SJCRH30 (cell line): ENCODE data around the gene MIAT. TPM values are rescaled to one million over a fixed set of nuclear protein-coding genes. Genes with fewer than 3 reads are reported as not detected.

ENCODE experiments used
- DNase-seq, 2 experiments: peaks; one replicate each; pipeline ENCODE4 v3.0.0-alpha.2; 2015 to 2020
- H3K27ac ChIP-seq: fragments of 250-450 bp; sonication (Bioruptor Pico); 2 replicates; pipeline ENCODE4 v1.5.1; 2020; ENCODE audit warnings: mild to moderate bottlenecking, moderate library complexity
- H3K27me3 ChIP-seq: fragments of 250-450 bp; sonication (Bioruptor Pico); 2 replicates; pipeline ENCODE4 v1.5.1; 2020; ENCODE audit warnings: mild to moderate bottlenecking, moderate library complexity
- H3K36me3 ChIP-seq: fragments of 250-450 bp; sonication (Bioruptor Pico); 2 replicates; pipeline ENCODE4 v1.5.1; 2020; ENCODE audit warnings: mild to moderate bottlenecking, moderate library complexity
- H3K4me1 ChIP-seq: fragments of 250-450 bp; sonication (Bioruptor Pico); 2 replicates; pipeline ENCODE4 v1.5.1; 2020; ENCODE audit warnings: mild to moderate bottlenecking, moderate library complexity
- H3K4me3 ChIP-seq: fragments of 250-450 bp; sonication (Bioruptor Pico); 2 replicates; pipeline ENCODE4 v1.5.1; 2020; ENCODE audit warnings: mild to moderate bottlenecking, moderate library complexity
- H3K9me3 ChIP-seq: fragments of 250-450 bp; sonication (Bioruptor Pico); replicated peaks from 2 replicates; pipeline ENCODE4 v1.5.1; 2020; ENCODE audit warnings: mild to moderate bottlenecking, moderate library complexity
- total RNA-seq: library from RNA; depleted of rRNA; stranded (reverse); fragments of >200 nt; shearing (Covaris generic); gene quantifications from 2 replicates; pipeline ENCODE4 v1.2.3, GENCODE V29; 2014

The MIAT gene
- total RNA-seq, 1 experiment from 2014 or later, result 1.9 TPM

DNA sequence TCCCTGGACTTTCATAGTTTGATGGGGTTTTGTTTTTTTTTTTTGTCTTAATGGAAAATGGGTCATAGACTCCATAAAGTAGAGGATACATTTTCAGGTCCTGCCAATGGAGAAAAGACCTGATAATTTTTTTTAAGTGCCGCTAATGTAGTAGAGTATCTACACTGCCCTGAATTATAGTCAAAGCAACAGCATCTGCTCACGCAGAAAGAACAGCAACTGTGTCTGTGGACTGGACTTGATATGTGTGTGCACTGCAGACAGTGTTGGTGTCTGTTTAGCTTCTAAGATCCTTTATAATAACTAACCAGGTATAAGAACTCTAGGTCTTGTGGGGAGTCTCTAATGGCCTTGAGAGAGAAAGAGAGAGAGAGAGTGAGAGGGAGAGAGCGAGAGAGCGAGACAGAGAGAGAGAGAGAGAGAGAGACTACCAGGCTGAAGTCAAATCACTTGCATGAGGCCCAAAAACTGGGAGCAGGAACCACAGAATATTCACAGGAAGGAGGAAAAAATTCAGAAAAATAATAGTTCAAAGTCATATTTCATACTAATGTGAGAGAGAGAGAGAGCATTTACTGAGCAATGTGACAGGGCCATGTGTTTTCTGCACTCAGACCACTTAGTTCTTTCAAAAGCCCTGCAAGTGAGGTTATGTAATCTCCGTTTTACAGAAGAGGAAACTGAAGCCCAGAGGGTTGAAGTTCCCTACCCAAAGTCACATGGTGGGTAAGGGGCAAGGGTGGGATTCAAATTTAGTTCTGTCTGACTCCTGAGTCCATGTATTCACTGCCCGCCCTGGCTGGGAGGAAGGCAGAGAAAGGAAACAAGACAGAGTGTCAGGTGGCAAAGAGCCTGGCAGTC lies 8.6 kb upstream of the MIAT start:
- no peak overlapping the region for H3K4me3 ChIP-seq
- DNase-seq, result no peak
- no peaks in the 10 kb centered on the region for H3K36me3 ChIP-seq
- no peaks in the 10 kb centered on the region for H3K9me3 ChIP-seq
- no peak overlapping the region for H3K27ac ChIP-seq
- H3K27me3 ChIP-seq, result no peaks in the 10 kb centered on the region; the same call in 1 of the 2 replicates
- peaks cover 16% of the 10 kb centered on the region; the same call in 1 of the 2 replicates for H3K4me1 ChIP-seq

- Histone ChIP-seq H3K4me1 (peaks cover 23% of the 10 kb centered on the region), H3K27me3 (no peaks in the 10 kb centered on the region; the same call in 1 of the 2 replicates), H3K4me3 (no peak overlapping the region)
These were observed 6.5 kb upstream of the MIAT start for GRCh38 chr22:26650722-26651421.

GRCh38 chr22:26651815-26652214 lies 5.6 kb upstream of the MIAT start:
- no peak overlapping the region for H3K27ac ChIP-seq
- H3K4me3 ChIP-seq, result no peak overlapping the region
- H3K36me3 ChIP-seq, result no peaks in the 10 kb centered on the region
- no peak for DNase-seq
- no peaks in the 10 kb centered on the region for H3K9me3 ChIP-seq
- H3K27me3 ChIP-seq, result no peaks in the 10 kb centered on the region; the same call in 1 of the 2 replicates
- peaks cover 16% of the 10 kb centered on the region for H3K4me1 ChIP-seq

More at GRCh38 chr22:26650722-26651421, 6.5 kb upstream of the MIAT start:
- Histone ChIP-seq H3K9me3 (no peaks in the 10 kb centered on the region), H3K36me3 (no peaks in the 10 kb centered on the region), H3K27ac (no peak overlapping the region)
- no peak for DNase-seq

- Histone ChIP-seq H3K9me3 (no peaks in the 10 kb centered on the region), H3K36me3 (no peaks in the 10 kb centered on the region), H3K27ac (0 out of 2 replicates have a peak overlapping the region, but pooled peaks have one; percentile 14), H3K27me3 (no peaks in the 10 kb centered on the region), H3K4me1 (peaks cover 14% of the 10 kb centered on the region), H3K4me3 (peak overlapping the region; percentile 38)
- DNase-seq, result no peak
These were observed 773 bp downstream of the MIAT start for GRCh38 chr22:26658161-26658560.

DNA sequence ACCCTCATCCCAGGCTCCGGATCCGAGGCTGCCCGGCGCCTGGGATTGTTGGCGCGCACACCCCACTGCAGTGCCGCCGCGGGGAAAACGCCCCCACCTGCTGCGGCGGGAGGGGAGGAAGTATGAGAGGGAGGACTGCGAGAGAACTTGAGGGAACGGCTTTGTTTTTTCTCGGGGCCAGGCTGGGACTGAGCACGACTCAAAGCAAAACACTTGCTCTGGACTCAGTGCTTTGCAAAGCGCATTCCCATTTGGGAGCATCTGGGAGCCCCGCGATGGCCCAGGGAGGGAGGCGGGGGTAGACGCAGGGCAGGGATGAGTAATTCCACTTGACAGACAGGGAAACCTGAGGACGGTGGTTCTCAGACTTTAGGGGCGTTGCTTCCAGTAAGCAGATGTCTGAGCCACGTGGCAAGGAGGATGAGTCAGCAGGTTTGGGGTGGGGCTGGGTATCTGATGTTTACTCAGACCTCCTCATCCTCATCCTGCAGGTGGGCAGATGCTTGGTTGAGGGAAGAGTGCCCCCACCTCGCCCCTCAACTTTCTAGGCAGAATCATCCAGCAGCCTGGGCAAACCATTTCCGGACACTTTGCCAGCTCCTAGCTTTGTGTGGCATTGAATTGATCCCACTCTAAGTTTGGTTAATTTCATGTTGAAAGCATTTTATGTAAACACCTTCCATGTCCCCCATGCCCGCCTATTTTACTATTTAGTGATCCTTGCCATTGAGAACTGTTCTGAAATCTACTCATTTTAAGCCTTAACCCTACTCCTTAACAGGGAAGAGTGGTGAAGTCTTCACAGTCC lies 1.5 kb downstream of the MIAT start:
- Histone ChIP-seq H3K4me1 (peaks cover 19% of the 10 kb centered on the region), H3K27me3 (no peaks in the 10 kb centered on the region), H3K36me3 (no peaks in the 10 kb centered on the region), H3K9me3 (no peaks in the 10 kb centered on the region), H3K4me3 (peak overlapping the region; percentile 38), H3K27ac (0 out of 2 replicates have a peak overlapping the region, but pooled peaks have one; percentile 14)
- DNase-seq, result peak; percentile 85 to 87

DNA sequence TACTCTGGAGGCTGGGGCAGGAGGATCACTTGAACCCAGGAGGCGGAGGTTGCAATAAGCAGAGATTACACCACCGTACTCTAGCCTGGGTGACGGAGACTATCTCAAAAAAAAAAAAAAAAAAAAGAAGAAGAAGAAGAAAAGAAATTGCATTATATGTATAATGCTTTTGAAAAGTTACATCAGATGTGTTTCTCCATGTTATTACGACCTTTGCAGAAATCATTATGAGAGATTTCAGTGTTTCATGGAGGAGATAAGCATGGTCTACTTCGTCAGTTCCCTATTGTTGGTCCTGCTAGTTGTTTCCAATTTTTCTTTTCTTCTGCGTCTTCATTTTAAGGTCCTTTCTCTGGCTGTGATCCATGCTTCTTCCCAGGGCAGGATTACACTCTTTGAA lies 3.0 kb downstream of the MIAT start:
- no peak for DNase-seq
- Histone ChIP-seq H3K36me3 (no peaks in the 10 kb centered on the region), H3K27me3 (no peaks in the 10 kb centered on the region), H3K9me3 (no peaks in the 10 kb centered on the region), H3K4me1 (peaks cover 9% of the 10 kb centered on the region; the same call in 1 of the 2 replicates), H3K4me3 (no peak overlapping the region), H3K27ac (no peak overlapping the region)

DNA sequence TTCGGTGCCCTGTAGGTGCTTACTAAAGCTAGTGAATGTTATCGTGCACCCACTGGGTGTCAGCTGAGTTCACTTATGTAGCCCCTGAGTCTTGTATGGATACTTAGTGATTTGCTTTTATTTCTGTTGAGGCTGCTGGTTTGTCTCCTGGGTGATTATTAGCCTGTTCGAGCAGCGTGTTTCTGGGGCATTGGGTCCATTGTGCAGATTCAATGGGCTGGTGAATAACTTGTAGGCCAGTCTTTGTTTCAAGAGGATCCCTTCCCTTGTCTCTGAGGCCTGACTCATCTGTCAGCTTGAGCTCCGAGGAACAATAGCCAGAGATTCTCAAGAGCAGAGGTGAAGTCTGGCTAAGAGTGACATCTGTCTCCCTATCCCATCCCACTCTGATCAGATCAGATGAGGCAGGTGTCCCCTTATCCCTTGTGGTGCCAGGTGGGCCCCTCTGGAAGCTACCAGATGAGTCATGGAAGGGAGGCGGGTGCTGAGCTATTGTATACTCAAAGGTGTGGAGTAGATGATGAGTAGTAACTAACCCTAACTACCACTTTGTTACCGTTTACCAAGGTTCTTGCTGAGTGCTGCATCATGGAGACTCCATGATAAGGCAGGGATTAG lies 3.7 kb downstream of the MIAT start:
- H3K9me3 ChIP-seq, result no peaks in the 10 kb centered on the region
- H3K36me3 ChIP-seq, result no peaks in the 10 kb centered on the region
- H3K27me3 ChIP-seq, result no peaks in the 10 kb centered on the region
- H3K4me3 ChIP-seq, result no peak overlapping the region
- H3K27ac ChIP-seq, result no peak overlapping the region
- peaks cover 12% of the 10 kb centered on the region; the same call in 1 of the 2 replicates for H3K4me1 ChIP-seq
- no peak for DNase-seq

DNA sequence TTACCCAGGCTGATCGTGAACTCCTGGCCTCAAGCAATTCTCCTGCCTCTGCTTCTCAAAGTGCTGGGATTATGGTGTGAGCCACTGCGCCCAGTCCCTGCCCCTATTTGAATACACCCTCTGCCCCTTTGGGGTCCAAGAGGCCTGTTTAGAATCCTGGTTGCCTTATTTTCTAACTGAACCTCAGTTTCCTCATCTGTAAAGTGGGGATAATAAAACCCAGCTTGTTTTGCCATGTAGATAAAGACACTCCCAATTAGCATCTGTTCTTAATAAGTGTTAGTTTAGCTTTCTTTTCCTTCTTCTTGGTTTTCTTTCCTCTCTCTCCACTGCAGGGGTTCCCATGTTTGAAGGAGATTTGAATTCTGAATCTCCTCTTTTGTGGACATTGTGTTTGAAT lies 4.8 kb downstream of the MIAT start:
- DNase-seq, result no peak
- Histone ChIP-seq H3K36me3 (no peaks in the 10 kb centered on the region), H3K4me3 (no peak overlapping the region), H3K9me3 (no peaks in the 10 kb centered on the region), H3K27ac (no peak overlapping the region), H3K27me3 (no peaks in the 10 kb centered on the region), H3K4me1 (peaks cover 13% of the 10 kb centered on the region; the same call in 1 of the 2 replicates)

GRCh38 chr22:26663374-26663923 lies 6.1 kb downstream of the MIAT start:
- Histone ChIP-seq H3K4me1 (peaks cover 11% of the 10 kb centered on the region; the same call in 1 of the 2 replicates), H3K36me3 (no peaks in the 10 kb centered on the region), H3K4me3 (no peak overlapping the region), H3K27me3 (no peaks in the 10 kb centered on the region), H3K9me3 (no peaks in the 10 kb centered on the region), H3K27ac (no peak overlapping the region)
- no peak for DNase-seq

DNA sequence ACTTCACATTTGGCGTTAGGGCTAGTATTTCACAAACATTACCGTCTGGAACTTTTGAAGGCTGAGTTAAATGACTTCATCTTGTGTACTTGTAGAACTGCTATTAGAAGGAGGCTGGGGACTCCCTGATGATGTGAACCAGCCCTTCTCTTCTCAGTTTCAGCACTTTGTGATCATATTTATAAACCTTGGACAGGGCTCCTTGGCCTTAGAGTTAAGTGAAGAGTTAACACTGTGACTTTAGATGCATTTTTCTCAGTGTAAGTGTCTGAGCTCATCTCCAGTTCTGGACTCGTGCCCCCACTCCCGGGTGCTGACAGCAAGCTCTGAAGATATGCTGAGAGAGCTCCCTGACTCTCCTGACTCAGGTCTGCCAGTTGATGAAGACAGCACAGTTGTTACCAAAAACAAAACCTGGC lies 8.4 kb downstream of the MIAT start:
- peaks cover 16% of the 10 kb centered on the region; the same call in 1 of the 2 replicates for H3K4me1 ChIP-seq
- H3K27ac ChIP-seq, result no peak overlapping the region
- DNase-seq, result no peak

GRCh38 chr22:26667140-26667539 lies 9.8 kb downstream of the MIAT start:
- no peaks in the 10 kb centered on the region for H3K27me3 ChIP-seq
- no peak overlapping the region for H3K4me3 ChIP-seq
- H3K4me1 ChIP-seq, result peaks cover 28% of the 10 kb centered on the region; the same call in 1 of the 2 replicates
- no peaks in the 10 kb centered on the region for H3K9me3 ChIP-seq
- H3K27ac ChIP-seq, result no peak overlapping the region
- DNase-seq, result no peak
- no peaks in the 10 kb centered on the region for H3K36me3 ChIP-seq

More for the DNA sequence above, 8.4 kb downstream of the MIAT start:
- no peaks in the 10 kb centered on the region for H3K27me3 ChIP-seq
- H3K9me3 ChIP-seq, result no peaks in the 10 kb centered on the region
- no peaks in the 10 kb centered on the region for H3K36me3 ChIP-seq
- H3K4me3 ChIP-seq, result no peak overlapping the region

DNA sequence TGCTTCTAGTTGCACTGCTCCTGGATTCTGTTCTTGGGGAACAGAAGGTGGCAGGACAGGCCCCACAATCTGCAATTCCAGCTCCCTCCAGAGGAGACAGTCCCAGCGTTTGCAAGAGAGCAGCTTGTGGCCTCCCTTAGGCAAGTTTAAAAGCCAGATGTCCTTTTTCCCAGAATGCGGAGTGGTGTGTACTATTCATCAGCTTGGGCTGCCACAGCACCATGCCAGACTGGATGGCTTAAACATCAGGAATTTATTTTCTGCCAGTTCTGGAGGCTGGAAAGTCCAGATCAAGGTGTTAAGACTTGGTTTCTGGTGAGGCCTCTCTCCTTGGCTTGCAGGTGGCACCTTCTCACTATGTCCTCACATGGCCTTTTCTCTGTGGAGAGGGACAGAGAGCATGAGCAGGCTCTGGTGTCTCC lies 11.7 kb downstream of the MIAT start:
- Histone ChIP-seq H3K4me3 (no peak overlapping the region), H3K27me3 (no peaks in the 10 kb centered on the region), H3K27ac (no peak overlapping the region), H3K36me3 (no peaks in the 10 kb centered on the region), H3K9me3 (no peaks in the 10 kb centered on the region), H3K4me1 (peaks cover 23% of the 10 kb centered on the region; the same call in 1 of the 2 replicates)
- peak; percentile 51 to 67 for DNase-seq

DNA sequence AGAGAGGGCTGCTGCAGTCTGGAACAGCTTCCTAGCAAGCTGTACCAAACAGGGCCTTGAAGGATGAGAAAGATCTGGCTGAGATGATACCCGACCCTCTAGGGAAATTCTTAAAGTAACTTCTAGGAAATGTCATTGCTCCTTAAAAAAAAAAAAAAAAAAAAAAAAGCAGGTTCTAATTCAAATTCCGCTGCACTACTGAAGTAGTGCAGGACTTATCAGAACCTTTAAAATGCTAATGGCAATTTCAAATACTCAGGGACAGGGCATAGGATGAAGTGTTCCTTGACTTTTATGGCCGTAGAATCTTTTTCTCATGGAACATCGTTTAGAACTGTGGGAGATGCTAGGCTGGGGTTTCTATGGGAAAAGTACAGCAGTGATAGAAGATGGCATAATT lies 13.1 kb downstream of the MIAT start:
- H3K4me1 ChIP-seq, result peaks cover 23% of the 10 kb centered on the region; the same call in 1 of the 2 replicates
- no peaks in the 10 kb centered on the region for H3K36me3 ChIP-seq
- no peak for DNase-seq
- no peaks in the 10 kb centered on the region for H3K27me3 ChIP-seq
- no peak overlapping the region for H3K4me3 ChIP-seq
- H3K27ac ChIP-seq, result no peak overlapping the region
- no peaks in the 10 kb centered on the region for H3K9me3 ChIP-seq
